T-helper 2 cell treated with Interferon-gamma antibody and Interleukin-4, amounts not matched to agents 5 μg/mL and 100 μg/mL, for 36 hours (primary cell): Measurements from ENCODE around the gene KLF1.

Experiments
- DNase-seq: peaks from one replicate; pipeline ENCODE4 v3.0.0; 2021; ENCODE audit warnings: low spot score
- H3K27ac Mint-ChIP-seq: one replicate; pipeline ENCODE4 v1.8.0; 2021; ENCODE audit warnings: mild to moderate bottlenecking, mixed read lengths
- H3K27me3 Mint-ChIP-seq: one replicate; pipeline ENCODE4 v1.8.0; 2021; ENCODE audit warnings: low read depth, mixed read lengths
- H3K36me3 Mint-ChIP-seq: one replicate; pipeline ENCODE4 v1.8.0; 2021; ENCODE audit warnings: low read depth, mixed read lengths
- H3K4me1 Mint-ChIP-seq: one replicate; pipeline ENCODE4 v1.8.0; 2021; ENCODE audit warnings: low read depth, mixed read lengths
- H3K4me3 Mint-ChIP-seq: one replicate; pipeline ENCODE4 v1.8.0; 2022; ENCODE audit warnings: mild to moderate bottlenecking, moderate library complexity, mixed read lengths
- H3K9me3 Mint-ChIP-seq: one replicate; pipeline ENCODE4 v1.8.0; 2021; ENCODE audit warnings: mixed read lengths

KLF1 gene

DNA sequence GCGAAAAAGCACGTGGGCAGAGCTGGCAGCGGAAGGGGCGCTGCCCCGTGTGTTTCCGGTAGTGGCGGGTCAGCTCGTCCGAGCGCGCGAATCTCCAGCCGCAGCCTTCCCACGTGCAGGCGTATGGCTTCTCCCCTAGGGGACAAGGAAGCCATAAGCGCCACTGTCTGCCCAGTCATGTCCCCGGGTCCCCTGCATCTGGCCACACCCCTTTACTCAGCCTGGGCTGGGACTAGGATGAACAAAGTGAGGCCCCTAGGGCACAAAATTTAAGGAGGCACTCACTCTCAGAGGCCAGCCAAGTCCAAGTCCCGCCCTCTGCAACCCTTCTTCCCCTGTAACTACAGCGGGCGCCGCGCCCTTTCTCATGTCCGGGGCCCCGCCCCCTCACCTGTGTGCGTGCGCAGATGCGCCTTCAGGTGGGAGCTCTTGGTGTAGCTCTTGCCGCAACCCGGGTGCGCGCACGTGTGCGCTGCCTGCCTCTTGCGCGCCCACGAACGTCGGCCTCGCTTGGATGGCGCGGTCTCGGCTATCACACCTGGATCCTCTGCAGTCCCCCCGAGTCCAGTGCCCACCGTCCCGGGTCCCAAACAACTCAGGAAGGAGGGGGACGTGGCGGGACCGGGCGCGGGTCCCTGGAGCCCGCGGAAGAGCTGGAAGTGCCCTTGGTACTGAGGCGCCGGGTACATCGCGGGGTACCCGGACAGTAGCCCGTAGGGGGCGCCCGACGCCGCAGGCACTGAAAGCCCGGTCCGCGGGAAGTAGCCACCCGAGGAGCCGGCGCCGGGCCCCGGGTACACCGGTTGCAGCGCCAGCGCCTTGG is 1.9 kb downstream of the KLF1 start:
- Mint-ChIP-seq H3K27me3 (no peaks in the 10 kb centered on the region), H3K36me3 (peaks cover 7% of the 10 kb centered on the region), H3K4me1 (peaks cover 14% of the 10 kb centered on the region), H3K27ac (peak overlapping the region; percentile 80), H3K4me3 (peak overlapping the region; percentile 85), H3K9me3 (peaks cover 12% of the 10 kb centered on the region)
- peak; percentile 86 for DNase-seq

DNA sequence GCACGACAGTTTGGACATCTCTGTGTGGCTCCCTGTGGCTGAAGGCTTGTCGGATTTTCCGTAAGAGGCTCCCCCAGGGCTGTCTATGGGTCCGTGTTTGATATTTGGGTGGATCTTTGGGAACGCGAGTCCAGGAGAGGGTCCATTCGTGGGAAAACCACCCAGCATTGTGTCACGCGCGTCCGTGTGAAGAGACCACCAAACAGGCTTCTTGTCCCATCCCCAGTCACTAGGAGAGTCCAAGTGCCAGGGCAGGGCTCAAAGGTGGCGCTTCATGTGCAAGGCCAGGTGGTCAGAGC is 2.4 kb downstream of the KLF1 start:
- Mint-ChIP-seq H3K27ac (no peak overlapping the region), H3K4me1 (peaks cover 18% of the 10 kb centered on the region), H3K27me3 (no peaks in the 10 kb centered on the region), H3K36me3 (peaks cover 7% of the 10 kb centered on the region), H3K9me3 (peaks cover 12% of the 10 kb centered on the region), H3K4me3 (peak overlapping the region; percentile 85)
- no peak for DNase-seq

DNA sequence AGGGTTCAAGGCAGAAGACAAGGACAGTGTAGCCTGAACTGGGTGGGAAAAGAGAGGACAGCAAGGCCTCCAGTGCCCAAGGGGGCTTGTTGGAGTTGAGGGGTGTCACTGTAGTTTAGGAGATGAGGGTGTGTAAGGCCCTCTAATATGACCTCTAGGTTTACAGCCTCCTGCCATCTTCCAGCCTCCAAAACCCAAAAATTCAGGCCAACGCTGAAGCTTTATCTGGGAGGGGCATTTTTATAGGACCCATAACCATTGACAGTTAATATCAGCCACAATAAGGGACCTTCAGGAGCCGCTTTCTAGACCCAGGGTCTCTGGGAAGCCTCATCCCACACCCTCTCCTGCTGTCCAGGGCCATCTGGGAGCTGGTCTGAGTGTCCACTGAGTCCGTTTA is 2.8 kb downstream of the KLF1 start:
- H3K9me3 Mint-ChIP-seq, result peaks cover 12% of the 10 kb centered on the region
- no peak overlapping the region for H3K27ac Mint-ChIP-seq
- H3K27me3 Mint-ChIP-seq, result no peaks in the 10 kb centered on the region
- H3K4me3 Mint-ChIP-seq, result peak overlapping the region; percentile 85
- peaks cover 18% of the 10 kb centered on the region for H3K4me1 Mint-ChIP-seq
- no peak for DNase-seq
- H3K36me3 Mint-ChIP-seq, result peaks cover 7% of the 10 kb centered on the region

DNA sequence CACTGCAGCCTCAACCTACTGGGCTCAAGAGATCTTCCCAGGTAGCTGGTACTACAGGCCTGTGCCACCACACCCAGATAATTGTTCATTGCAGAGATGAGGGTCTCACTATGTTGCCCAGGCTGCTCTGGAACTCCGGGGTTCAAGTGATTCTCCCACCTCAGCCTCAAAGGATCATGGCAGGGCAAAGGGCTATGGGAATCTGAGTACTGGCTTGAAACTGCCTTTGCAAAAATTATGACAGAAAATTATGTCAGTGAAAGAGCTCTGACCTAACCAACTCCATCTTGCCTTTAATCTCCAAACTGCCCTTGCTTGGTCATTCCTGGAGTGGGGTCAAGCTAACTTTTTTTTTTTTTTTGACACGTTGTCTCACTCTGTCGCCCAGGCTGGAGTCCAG is 4.4 kb downstream of the KLF1 start:
- Mint-ChIP-seq H3K27ac (peak overlapping the region; percentile 64), H3K9me3 (peaks cover 12% of the 10 kb centered on the region), H3K4me3 (peak overlapping the region; percentile 93), H3K36me3 (peaks cover 15% of the 10 kb centered on the region), H3K27me3 (no peaks in the 10 kb centered on the region), H3K4me1 (peaks cover 18% of the 10 kb centered on the region)
- no peak for DNase-seq

- H3K9me3 Mint-ChIP-seq, result peaks cover 12% of the 10 kb centered on the region
- H3K4me1 Mint-ChIP-seq, result peaks cover 18% of the 10 kb centered on the region
- DNase-seq, result peak; percentile 91
- peak within 1 kb of the TSS; percentile 93 for H3K4me3 Mint-ChIP-seq
- no peaks in the 10 kb centered on the region for H3K27me3 Mint-ChIP-seq
- H3K27ac Mint-ChIP-seq, result peak within 1 kb of the TSS; percentile 90
- peaks cover 15% of the 10 kb centered on the region for H3K36me3 Mint-ChIP-seq
Measured at GRCh38 chr19:12881172-12881808, 5.7 kb downstream of the KLF1 start, which contains the start of gene DNASE2. Gene DNASE2 (minus strand): TSS chr19:12881449. CDS start chr19:12881375, 74 bp downstream.

- Mint-ChIP-seq H3K9me3 (peaks cover 12% of the 10 kb centered on the region), H3K36me3 (peaks cover 17% of the 10 kb centered on the region), H3K4me1 (peaks cover 18% of the 10 kb centered on the region), H3K4me3 (peak overlapping the region; percentile 93), H3K27ac (peak overlapping the region; percentile 90), H3K27me3 (no peaks in the 10 kb centered on the region)
- DNase-seq, result no peak
Measured at GRCh38 chr19:12880551-12881171, 6.3 kb downstream of the KLF1 start.

GRCh38 chr19:12875086-12875485 is 11.9 kb downstream of the KLF1 start:
- H3K36me3 Mint-ChIP-seq, result peaks cover 25% of the 10 kb centered on the region
- no peak for DNase-seq
- H3K4me3 Mint-ChIP-seq, result no peak overlapping the region

DNA sequence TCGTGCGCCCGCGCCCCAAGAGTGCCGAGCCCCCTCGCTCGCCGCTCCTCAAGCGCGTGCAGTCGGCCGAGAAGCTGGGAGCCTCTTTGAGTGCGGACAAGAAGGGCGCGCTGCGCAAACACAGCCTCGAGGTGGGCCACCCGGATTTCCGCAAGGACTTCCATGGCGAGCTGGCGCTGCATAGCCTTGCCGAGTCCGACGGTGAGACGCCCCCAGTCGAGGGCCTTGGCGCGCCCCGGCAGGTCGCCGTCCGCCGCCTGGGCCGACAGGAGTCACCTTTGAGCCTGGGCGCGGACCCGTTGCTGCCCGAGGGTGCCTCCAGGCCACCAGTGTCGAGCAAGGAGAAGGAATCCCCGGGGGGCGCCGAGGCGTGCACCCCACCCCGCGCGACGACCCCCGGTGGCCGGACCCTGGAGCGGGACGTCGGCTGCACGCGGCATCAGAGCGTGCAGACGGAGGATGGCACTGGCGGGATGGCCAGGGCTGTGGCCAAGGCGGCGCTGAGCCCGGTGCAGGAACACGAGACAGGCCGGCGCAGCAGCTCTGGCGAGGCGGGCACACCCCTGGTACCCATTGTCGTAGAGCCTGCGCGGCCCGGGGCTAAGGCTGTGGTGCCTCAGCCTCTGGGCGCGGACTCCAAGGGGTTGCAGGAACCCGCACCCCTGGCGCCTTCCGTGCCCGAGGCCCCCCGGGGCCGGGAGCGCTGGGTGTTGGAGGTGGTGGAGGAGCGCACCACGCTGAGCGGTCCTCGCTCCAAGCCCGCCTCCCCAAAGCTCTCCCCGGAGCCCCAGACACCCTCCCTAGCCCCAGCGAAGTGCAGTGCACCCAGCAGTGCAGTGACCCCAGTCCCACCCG is 12.9 kb downstream of the KLF1 start:
- no peak overlapping the region for H3K4me3 Mint-ChIP-seq
- no peak for DNase-seq

More at GRCh38 chr19:12875086-12875485, 11.9 kb downstream of the KLF1 start:
- Mint-ChIP-seq H3K4me1 (peaks cover 4% of the 10 kb centered on the region), H3K27me3 (no peaks in the 10 kb centered on the region), H3K27ac (no peak overlapping the region), H3K9me3 (peaks cover 5% of the 10 kb centered on the region)

DNA sequence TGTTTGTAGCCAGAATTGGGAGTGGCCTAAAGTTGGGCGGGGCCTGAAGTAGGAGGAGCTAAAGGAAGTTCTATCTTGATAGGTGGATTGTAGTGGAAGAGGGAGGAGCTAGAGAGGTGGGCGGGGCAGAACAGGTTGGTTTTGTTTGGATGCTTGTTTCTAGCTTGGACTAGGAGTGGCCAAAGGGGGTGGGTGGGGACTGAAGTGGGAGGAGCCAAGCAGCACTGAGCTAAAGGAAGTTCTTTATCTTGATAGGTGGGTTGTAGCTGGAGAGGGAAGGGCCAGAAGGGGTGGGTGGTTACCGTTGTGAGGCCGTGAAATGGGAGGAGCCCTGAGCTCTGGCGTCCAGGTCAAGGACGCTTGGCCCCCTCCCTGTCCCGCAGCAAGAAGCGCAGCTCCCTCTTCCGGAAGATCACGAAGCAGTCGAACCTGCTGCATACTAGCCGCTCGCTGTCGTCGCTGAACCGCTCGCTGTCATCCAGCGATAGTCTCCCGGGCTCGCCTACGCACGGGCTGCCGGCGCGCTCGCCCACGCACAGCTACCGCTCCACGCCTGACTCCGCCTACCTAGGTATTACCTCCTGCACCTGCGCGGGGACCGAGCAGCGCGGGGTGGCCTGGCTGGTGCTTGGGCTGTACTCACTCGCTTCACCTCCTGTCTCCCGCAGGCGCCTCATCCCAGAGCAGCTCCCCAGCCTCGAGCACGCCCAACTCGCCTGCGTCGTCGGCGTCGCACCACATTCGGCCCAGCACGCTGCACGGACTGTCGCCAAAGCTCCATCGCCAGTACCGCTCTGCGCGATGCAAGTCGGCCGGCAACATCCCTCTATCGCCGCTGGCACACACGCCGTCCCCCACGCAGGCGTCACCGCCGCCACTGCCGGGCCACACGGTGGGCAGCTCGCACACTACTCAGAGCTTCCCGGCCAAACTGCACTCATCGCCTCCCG is 13.8 kb downstream of the KLF1 start:
- H3K27me3 Mint-ChIP-seq, result no peaks in the 10 kb centered on the region
- H3K4me3 Mint-ChIP-seq, result peak overlapping the region; percentile 26
- H3K9me3 Mint-ChIP-seq, result peaks cover 5% of the 10 kb centered on the region
- H3K27ac Mint-ChIP-seq, result no peak overlapping the region
- peak; percentile 43 for DNase-seq
- H3K36me3 Mint-ChIP-seq, result peaks cover 21% of the 10 kb centered on the region
- peaks cover 2% of the 10 kb centered on the region for H3K4me1 Mint-ChIP-seq

More for the DNA sequence above, 12.9 kb downstream of the KLF1 start:
- peaks cover 25% of the 10 kb centered on the region for H3K36me3 Mint-ChIP-seq
- H3K4me1 Mint-ChIP-seq, result no peaks in the 10 kb centered on the region
- peaks cover 5% of the 10 kb centered on the region for H3K9me3 Mint-ChIP-seq
- H3K27me3 Mint-ChIP-seq, result no peaks in the 10 kb centered on the region
- H3K27ac Mint-ChIP-seq, result no peak overlapping the region

DNA sequence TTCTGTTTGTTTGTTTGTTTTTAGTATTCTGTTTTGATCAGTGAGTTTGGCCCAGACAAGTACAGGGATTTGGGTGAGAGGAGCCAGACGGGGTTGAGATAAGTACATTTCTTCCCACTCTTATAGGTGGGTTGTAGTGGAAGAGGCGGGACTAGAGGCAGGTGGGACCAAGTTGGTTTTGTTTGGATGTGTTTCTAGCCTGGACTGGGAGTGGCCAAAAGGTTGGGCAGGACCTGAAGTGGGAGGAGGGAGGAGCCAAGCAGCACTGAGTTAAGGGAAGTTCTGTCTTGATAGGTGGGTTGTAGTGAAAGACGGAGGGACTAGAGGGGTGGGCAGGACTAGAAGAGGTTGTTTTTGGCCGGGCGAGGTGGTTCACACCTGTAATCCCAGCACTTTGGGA is 14.7 kb downstream of the KLF1 start:
- Mint-ChIP-seq H3K27me3 (no peaks in the 10 kb centered on the region), H3K36me3 (peaks cover 17% of the 10 kb centered on the region), H3K9me3 (peaks cover 5% of the 10 kb centered on the region), H3K4me3 (no peak overlapping the region), H3K4me1 (peaks cover 7% of the 10 kb centered on the region), H3K27ac (no peak overlapping the region)
- no peak for DNase-seq

DNA sequence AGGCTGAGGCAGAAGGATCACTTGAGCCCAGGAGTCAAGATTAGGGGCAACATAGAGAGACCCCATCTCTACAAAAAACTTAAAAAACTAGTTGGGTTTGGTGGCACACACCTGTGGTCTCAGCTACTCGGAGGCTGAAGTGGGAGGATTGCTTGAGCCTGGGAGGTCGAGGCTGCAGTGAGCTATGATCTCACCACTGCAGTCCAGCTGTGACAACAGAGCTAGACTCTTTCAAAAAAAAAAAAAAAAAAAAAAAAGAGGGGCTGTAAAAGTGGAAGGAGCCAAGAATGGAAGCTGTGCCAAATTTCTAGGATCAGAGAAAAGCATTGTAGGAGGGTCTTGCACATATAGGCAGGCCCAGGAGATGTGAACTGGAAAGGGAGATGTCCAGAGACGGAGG is 15.3 kb downstream of the KLF1 start:
- H3K27me3 Mint-ChIP-seq, result no peaks in the 10 kb centered on the region
- no peak overlapping the region for H3K27ac Mint-ChIP-seq
- peaks cover 11% of the 10 kb centered on the region for H3K4me1 Mint-ChIP-seq
- H3K4me3 Mint-ChIP-seq, result no peak overlapping the region
- H3K36me3 Mint-ChIP-seq, result peaks cover 17% of the 10 kb centered on the region
- DNase-seq, result no peak
- peaks cover 5% of the 10 kb centered on the region for H3K9me3 Mint-ChIP-seq

GRCh38 chr19:12868540-12869112 is 18.4 kb downstream of the KLF1 start:
- Mint-ChIP-seq H3K27me3 (no peaks in the 10 kb centered on the region), H3K4me1 (peaks cover 14% of the 10 kb centered on the region), H3K9me3 (peaks cover 5% of the 10 kb centered on the region), H3K4me3 (peak overlapping the region; percentile 49), H3K36me3 (peaks cover 11% of the 10 kb centered on the region), H3K27ac (no peak overlapping the region)
- DNase-seq, result no peak
